ENCODE data around the gene PJA2.

PJA2 gene

DNA sequence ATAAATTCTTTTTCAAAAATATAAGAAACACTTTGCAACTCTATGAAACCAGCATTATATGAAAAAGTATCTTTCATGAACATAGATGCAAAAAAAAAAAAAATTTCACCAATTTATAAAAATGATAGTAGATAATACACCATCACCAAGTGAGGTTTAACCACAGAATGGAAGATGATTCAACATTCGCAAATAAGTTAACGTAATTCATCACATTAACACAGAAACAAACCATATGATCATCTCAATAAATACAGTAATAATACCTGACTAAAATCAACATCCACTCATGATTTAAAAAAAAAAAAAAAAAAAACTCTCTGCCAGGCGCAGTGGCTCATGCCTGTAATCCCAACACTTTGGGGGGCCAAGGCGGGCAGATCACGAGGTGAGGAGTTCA lies 6.3 kb downstream of the PJA2 start:
- no peak overlapping the region for H3K27ac ChIP-seq
- H3K27me3 ChIP-seq: no peaks in the 10 kb centered on the region
- no peak for TF ChIP-seq Cebpa-rat (IDR thresholded peaks at IDR 0.05)
- no peak overlapping the region for H3K4me2 ChIP-seq
- peaks cover 10 to 56% (median 43%) of the 10 kb centered on the region in 11 experiments for H3K9me3 ChIP-seq (replicated peaks in 1 of 11)
- H3K4me3 ChIP-seq: no peak overlapping the region
- H3K36me3 ChIP-seq: peaks cover 26 to 55% (median 42%) of the 10 kb centered on the region in 11 experiments; a peak in 20 of 22 replicates
- H3K9ac ChIP-seq: no peak overlapping the region
- peaks cover 0 to 70% (median 17%) of the 10 kb centered on the region in 10 experiments; a peak in 18 of 20 replicates for H3K4me1 ChIP-seq
- peaks cover 0 to 99% (median 38%) of the 10 kb centered on the region in 11 experiments; a peak in 14 of 22 replicates for H4K20me1 ChIP-seq

DNA sequence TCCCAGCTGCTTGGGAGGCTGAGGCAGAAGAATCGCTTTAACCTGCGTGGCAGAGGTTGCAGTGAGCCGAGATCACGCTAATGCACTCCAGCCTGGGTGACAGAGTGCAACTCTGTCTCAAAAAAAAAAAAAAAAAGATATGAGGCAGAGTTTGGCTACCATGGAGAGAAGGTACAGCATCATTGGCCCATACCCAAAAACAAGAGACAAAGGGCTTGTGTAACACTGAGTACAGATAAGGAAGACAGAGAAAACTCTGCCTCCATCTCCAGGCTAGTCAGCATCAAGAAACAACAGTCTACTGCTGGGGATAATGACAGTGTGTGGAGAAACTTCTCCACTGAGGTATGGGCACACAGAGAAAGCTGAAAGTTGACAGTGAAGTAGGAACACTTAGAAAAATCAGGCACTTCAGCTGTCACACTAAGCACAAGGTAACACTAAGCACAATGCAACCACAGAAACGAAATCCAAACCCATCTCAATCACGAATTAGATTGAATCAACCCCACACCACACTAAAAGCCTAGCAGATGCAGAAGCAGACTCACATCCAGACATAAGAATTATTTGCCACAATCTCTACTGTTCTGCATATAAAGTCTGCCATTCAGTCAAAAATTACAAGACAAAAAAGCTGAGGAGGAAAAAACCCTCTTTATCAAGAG lies 10.5 kb downstream of the PJA2 start:
- Histone ChIP-seq H3K4me3 (no peak overlapping the region), H3K4me1 (peaks cover 0 to 58% (median 0%) of the 10 kb centered on the region in 10 experiments; a peak in 6 of 20 replicates), H3K27me3 (no peaks in the 10 kb centered on the region), H3K9me3 (replicated peaks in 1 of 11) (peaks cover 3 to 69% (median 50%) of the 10 kb centered on the region in 11 experiments), H4K20me1 (peaks cover 4 to 97% (median 33%) of the 10 kb centered on the region in 11 experiments; a peak in 16 of 22 replicates), H3K4me2 (no peak overlapping the region), H3K9ac (no peak overlapping the region), H3K36me3 (peaks cover 17 to 60% (median 41%) of the 10 kb centered on the region in 11 experiments; a peak in 20 of 22 replicates), H3K27ac (no peak overlapping the region)
- TF ChIP-seq Cebpa-rat (IDR thresholded peaks at IDR 0.05): no peak

DNA sequence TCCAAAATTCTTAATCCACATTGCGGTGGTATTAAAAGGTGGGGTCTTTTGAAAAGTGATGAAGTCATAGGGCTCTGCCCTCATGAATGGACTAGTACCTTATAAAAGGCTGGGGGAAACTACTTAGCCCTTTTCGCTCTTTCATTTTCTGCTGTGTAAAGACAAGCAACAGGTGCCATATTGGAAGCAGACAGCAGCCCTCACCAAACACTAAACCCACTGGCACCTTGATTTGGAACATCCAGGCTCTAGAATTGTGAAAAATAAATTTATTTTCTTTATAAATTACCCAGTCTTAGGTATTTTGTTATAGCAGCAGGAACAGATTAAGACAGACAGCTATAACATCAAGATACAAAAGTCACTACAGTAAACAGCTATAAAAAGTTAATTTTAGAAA lies 12.8 kb downstream of the PJA2 start:
- Histone ChIP-seq H3K27me3 (no peaks in the 10 kb centered on the region), H3K36me3 (peaks cover 21 to 69% (median 41%) of the 10 kb centered on the region in 11 experiments; a peak in 20 of 22 replicates), H3K4me2 (no peak overlapping the region), H3K9ac (no peak overlapping the region), H3K4me3 (no peak overlapping the region), H3K9me3 (replicated peaks in 1 of 11) (peaks cover 0 to 74% (median 63%) of the 10 kb centered on the region in 11 experiments; a peak in 18 of 22 replicates), H4K20me1 (peaks cover 8 to 97% (median 31%) of the 10 kb centered on the region in 11 experiments; a peak in 17 of 22 replicates), H3K4me1 (peaks cover 0 to 52% (median 0%) of the 10 kb centered on the region in 10 experiments; a peak in 6 of 20 replicates), H3K27ac (no peak overlapping the region)
- no peak for TF ChIP-seq Cebpa-rat (IDR thresholded peaks at IDR 0.05)

DNA sequence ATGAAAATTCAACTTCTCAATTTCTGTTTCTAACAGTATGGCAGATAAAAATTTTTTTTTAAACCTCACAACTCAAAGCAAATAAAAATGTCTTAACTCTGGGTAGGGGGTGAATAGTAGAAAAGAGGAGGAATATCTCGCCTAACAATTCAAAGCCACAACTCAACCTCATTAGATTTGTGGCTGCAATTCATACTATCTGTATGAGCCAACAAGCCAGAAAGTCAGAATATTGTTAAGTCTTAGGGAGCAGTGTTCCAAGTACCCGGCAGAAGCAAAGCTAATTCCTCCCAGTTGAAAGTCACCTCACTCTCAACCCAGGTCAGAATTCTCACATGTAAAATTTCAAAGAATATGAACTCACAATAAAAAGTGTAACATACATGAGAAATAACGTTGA lies 15.0 kb downstream of the PJA2 start:
- Histone ChIP-seq H3K9me3 (replicated peaks in 1 of 11) (peaks cover 0 to 87% (median 72%) of the 10 kb centered on the region in 11 experiments; a peak in 19 of 22 replicates), H3K9ac (no peak overlapping the region), H3K4me3 (no peak overlapping the region), H3K27ac (no peak overlapping the region), H4K20me1 (peaks cover 8 to 98% (median 25%) of the 10 kb centered on the region in 11 experiments; a peak in 17 of 22 replicates), H3K27me3 (no peaks in the 10 kb centered on the region), H3K36me3 (peaks cover 24 to 71% (median 46%) of the 10 kb centered on the region in 11 experiments; a peak in 21 of 22 replicates), H3K4me2 (no peak overlapping the region), H3K4me1 (peaks cover 0 to 53% (median 0%) of the 10 kb centered on the region in 10 experiments; a peak in 5 of 20 replicates)
- TF ChIP-seq Cebpa-rat (IDR thresholded peaks at IDR 0.05): no peak

DNA sequence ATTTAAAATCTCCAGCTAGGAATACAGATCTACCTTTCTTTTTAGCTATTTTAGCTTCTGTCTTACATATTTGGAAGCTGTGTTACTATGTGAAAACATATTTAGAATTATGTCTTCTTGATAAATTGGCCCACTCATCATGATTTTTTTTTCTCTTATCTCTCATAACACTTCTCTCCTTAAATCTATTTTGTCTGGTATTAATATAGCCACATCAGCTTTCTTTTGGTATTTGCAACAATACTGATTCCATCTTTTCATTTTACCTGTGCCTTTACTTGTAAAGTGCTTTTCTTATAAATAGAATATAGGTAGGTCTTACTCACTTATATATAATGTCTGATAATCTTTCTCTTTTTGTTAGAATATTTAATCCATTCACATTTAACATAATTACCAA lies 19.6 kb downstream of the PJA2 start:
- no peak overlapping the region for H3K27ac ChIP-seq
- no peak overlapping the region for H3K9ac ChIP-seq
- peaks cover 11 to 55% (median 36%) of the 10 kb centered on the region in 11 experiments; a peak in 20 of 22 replicates for H3K36me3 ChIP-seq
- no peak overlapping the region for H3K4me3 ChIP-seq
- H3K4me1 ChIP-seq: peaks cover 0 to 57% (median 2%) of the 10 kb centered on the region in 10 experiments; a peak in 9 of 20 replicates
- H3K9me3 ChIP-seq (replicated peaks in 1 of 11): peaks cover 0 to 52% (median 41%) of the 10 kb centered on the region in 11 experiments; a peak in 19 of 22 replicates
- H4K20me1 ChIP-seq: peaks cover 5 to 100% (median 30%) of the 10 kb centered on the region in 11 experiments; a peak in 16 of 22 replicates
- H3K4me2 ChIP-seq: no peak overlapping the region; a peak in 1 of 22 replicates
- no peaks in the 10 kb centered on the region for H3K27me3 ChIP-seq
- TF ChIP-seq Cebpa-rat (IDR thresholded peaks at IDR 0.05): no peak

DNA sequence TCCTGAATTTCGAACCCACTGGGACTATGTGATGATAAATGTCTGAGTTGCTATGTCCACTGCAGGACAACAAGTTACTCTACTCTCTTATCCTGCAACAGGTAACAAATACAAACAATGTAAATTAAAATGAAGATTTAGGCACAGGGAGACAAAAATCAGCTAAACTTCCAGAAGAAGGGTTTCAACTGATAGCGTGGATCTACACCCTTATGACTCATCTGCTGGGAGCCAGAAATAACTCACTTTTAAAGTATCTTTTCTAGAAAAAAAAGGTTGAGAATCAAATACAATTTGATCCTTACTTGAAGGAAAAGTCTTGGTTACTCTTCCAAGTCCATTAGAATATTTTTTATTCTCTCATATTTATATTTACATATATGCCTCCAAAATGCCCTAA lies 21.4 kb downstream of the PJA2 start:
- TF ChIP-seq Cebpa-rat (IDR thresholded peaks at IDR 0.05): no peak
- H3K9me3 ChIP-seq (replicated peaks in 1 of 11): peaks cover 0 to 39% (median 30%) of the 10 kb centered on the region in 11 experiments; a peak in 19 of 22 replicates
- no peaks in the 10 kb centered on the region for H3K27me3 ChIP-seq
- no peak overlapping the region for H3K27ac ChIP-seq
- H3K36me3 ChIP-seq: peaks cover 17 to 55% (median 32%) of the 10 kb centered on the region in 11 experiments; a peak in 21 of 22 replicates
- peaks cover 0 to 45% (median 2%) of the 10 kb centered on the region in 10 experiments; a peak in 9 of 20 replicates for H3K4me1 ChIP-seq
- peaks cover 10 to 100% (median 29%) of the 10 kb centered on the region in 11 experiments; a peak in 18 of 22 replicates for H4K20me1 ChIP-seq
- no peak overlapping the region for H3K4me3 ChIP-seq
- no peak overlapping the region for H3K9ac ChIP-seq
- peak overlapping the region in 4 of 11 experiments; percentile 18 to 56 (median 34); a peak in 6 of 22 replicates for H3K4me2 ChIP-seq

DNA sequence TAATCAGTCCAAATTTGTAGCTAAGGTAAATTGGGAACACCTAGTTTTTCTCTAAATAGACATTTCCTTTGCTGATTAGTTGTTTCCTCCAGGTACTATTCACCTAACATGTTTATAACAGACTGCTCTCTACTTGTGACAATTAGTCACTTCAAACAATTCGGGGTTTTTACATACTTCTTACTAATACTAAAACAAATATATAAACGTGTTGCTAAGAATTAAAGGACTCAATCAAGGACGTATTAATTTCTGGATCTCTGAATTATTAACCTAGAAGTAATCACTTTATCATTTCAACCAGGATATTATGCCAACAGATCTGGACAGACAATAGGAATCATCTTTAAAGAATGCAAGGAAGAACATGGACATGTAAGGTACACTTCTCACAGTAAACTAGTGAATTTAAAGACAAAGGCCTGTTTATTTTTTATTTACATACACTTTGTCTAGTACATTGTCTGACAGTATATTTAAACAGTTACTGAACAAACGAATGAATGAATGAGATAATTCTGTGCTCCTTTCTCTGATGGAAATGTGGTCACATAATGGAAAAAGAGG lies 22.3 kb downstream of the PJA2 start:
- H3K36me3 ChIP-seq: peaks cover 23 to 55% (median 35%) of the 10 kb centered on the region in 11 experiments
- peaks cover 0 to 42% (median 2%) of the 10 kb centered on the region in 10 experiments; a peak in 9 of 20 replicates for H3K4me1 ChIP-seq
- no peak for TF ChIP-seq Cebpa-rat (IDR thresholded peaks at IDR 0.05)
- no peak overlapping the region for H3K9ac ChIP-seq
- no peak overlapping the region for H3K4me2 ChIP-seq
- H4K20me1 ChIP-seq: peaks cover 6 to 100% (median 33%) of the 10 kb centered on the region in 11 experiments; a peak in 18 of 22 replicates
- peaks cover 0 to 29% (median 23%) of the 10 kb centered on the region in 11 experiments; a peak in 19 of 22 replicates for H3K9me3 ChIP-seq (replicated peaks in 1 of 11)
- no peak overlapping the region for H3K4me3 ChIP-seq
- H3K27ac ChIP-seq: no peak overlapping the region
- H3K27me3 ChIP-seq: no peaks in the 10 kb centered on the region

DNA sequence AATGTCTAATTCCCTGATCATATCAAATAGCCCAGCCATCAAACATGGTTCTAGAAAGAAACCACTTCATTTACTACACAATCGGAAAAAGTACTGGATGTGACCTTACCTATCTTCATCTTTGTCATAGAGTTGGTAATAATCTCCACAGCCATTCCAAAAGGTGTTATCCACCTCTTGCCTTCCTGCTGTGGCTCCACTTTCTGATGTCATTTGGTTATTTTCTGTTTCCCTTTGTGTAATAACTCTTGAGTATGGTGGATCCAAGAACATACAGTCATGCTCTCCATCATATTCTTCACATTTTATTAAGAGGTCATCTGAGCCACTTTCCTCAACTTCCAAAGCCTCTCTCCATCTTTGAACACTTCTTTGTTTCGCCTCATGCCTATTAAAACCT lies 31.7 kb downstream of the PJA2 start:
- peaks cover 0 to 89% (median 5%) of the 10 kb centered on the region in 11 experiments; a peak in 10 of 22 replicates for H4K20me1 ChIP-seq
- no peak overlapping the region for H3K4me3 ChIP-seq
- H3K4me1 ChIP-seq: no peaks in the 10 kb centered on the region
- H3K36me3 ChIP-seq: peaks cover 45 to 96% (median 69%) of the 10 kb centered on the region in 11 experiments
- no peak for TF ChIP-seq Cebpa-rat (IDR thresholded peaks at IDR 0.05)
- no peak overlapping the region for H3K27ac ChIP-seq
- H3K9me3 ChIP-seq (replicated peaks in 1 of 11): peaks cover 0 to 13% (median 12%) of the 10 kb centered on the region in 11 experiments; a peak in 14 of 22 replicates
- H3K27me3 ChIP-seq: no peaks in the 10 kb centered on the region
- H3K4me2 ChIP-seq: no peak overlapping the region
- no peak overlapping the region for H3K9ac ChIP-seq

DNA sequence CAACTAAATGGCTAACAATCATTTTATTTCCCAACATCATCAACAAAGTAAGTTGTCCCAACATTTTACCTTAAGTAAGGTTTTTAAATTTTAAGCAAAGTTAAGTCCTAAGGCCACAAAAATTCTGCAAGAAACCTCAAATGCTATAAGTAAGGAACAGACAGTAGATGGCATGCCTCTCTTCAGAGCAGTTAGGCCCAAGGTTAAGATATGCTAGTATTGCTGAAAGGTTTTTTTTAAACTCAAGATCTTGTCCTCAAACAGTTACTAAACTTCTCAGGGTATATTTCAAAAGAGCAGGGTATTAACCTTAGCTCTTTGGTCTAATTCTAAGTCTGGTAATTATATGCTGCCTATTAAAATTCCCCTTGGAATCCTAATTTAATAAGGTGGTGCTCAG lies 35.1 kb downstream of the PJA2 start:
- H3K9ac ChIP-seq: no peak overlapping the region
- H3K36me3 ChIP-seq: peaks cover 31 to 99% (median 57%) of the 10 kb centered on the region in 11 experiments
- H3K27me3 ChIP-seq: no peaks in the 10 kb centered on the region
- H3K27ac ChIP-seq: no peak overlapping the region
- peaks cover 0 to 91% (median 5%) of the 10 kb centered on the region in 11 experiments; a peak in 8 of 22 replicates for H4K20me1 ChIP-seq
- TF ChIP-seq Cebpa-rat (IDR thresholded peaks at IDR 0.05): no peak
- no peak overlapping the region for H3K4me3 ChIP-seq
- peaks cover 0 to 4% (median 2%) of the 10 kb centered on the region in 11 experiments; a peak in 3 of 22 replicates for H3K9me3 ChIP-seq (replicated peaks in 1 of 11)
- no peaks in the 10 kb centered on the region for H3K4me1 ChIP-seq
- no peak overlapping the region for H3K4me2 ChIP-seq

Data from BLaER1 treated with 17β-estradiol and CSF1 and Interleukin-3, amounts not matched to agents 10 nM and 100 nM (cell line).